ENCODE data around the gene RIPOR1. TPM values are rescaled to one million over a fixed set of nuclear protein-coding genes. Genes with fewer than 3 reads are reported as not detected.
A peak's percentile ranks its signal among the peaks of the same experiment; 100 is the strongest.

RIPOR1 gene, protein sequence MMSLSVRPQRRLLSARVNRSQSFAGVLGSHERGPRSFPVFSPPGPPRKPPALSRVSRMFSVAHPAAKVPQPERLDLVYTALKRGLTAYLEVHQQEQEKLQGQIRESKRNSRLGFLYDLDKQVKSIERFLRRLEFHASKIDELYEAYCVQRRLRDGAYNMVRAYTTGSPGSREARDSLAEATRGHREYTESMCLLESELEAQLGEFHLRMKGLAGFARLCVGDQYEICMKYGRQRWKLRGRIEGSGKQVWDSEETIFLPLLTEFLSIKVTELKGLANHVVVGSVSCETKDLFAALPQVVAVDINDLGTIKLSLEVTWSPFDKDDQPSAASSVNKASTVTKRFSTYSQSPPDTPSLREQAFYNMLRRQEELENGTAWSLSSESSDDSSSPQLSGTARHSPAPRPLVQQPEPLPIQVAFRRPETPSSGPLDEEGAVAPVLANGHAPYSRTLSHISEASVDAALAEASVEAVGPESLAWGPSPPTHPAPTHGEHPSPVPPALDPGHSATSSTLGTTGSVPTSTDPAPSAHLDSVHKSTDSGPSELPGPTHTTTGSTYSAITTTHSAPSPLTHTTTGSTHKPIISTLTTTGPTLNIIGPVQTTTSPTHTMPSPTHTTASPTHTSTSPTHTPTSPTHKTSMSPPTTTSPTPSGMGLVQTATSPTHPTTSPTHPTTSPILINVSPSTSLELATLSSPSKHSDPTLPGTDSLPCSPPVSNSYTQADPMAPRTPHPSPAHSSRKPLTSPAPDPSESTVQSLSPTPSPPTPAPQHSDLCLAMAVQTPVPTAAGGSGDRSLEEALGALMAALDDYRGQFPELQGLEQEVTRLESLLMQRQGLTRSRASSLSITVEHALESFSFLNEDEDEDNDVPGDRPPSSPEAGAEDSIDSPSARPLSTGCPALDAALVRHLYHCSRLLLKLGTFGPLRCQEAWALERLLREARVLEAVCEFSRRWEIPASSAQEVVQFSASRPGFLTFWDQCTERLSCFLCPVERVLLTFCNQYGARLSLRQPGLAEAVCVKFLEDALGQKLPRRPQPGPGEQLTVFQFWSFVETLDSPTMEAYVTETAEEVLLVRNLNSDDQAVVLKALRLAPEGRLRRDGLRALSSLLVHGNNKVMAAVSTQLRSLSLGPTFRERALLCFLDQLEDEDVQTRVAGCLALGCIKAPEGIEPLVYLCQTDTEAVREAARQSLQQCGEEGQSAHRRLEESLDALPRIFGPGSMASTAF
- 10 to 100 TPM; 34.1 to 58.1 (median 49.5) TPM for total RNA-seq
- polyA plus RNA-seq: 10 to 100 TPM; 16.5 to 27.4 (median 20.6) TPM
- long read RNA-seq, donor 1, partial matches to known transcripts: 10 of 11 reads
- long read RNA-seq, donor 1, other reads (novel, unspliced or antisense): 1 of 11 reads
- long read RNA-seq, donor 2, partial matches to known transcripts: 19 of 28 reads
- long read RNA-seq, donor 2, other reads (novel, unspliced or antisense): 8 of 28 reads

DNA sequence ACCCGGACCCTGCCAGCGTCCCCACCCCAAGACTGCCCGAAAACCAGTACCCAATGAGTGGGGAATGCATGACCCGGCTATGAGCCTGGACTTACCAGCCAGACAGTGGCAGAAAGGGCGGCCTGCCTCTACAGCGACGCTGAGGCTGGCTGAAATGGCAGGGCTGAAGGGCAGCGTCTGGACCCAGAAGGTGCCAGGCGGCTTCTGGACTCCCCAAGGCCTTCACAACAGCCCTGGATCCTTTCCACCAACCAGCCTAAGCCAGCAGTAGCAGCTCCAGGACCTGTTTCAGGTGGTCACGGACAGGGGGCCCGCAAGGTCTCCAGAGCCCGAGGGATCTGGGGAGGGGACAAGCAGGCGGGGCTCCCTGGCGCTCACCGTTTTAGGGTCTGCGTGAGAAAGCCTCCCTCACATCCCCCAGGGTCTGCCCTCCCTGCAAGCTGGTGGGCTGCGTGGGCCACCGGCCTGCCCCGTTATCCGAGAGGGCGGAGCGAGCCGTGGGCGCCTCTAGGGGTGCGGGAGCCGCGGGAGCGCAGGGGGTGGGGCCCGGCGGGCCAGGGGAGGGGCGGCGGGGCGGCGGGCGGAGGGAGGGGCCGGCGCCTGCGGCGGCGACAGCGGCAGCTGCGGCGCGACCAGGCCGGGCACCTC, at the start of gene RIPOR1:
RIPOR1 (plus strand) TSS at position 608 of the 648 bp plus-strand sequence. CDS start 9,618 bp downstream, outside the sequence.
- Histone ChIP-seq H3K9me3 (no peaks in the 10 kb centered on the region), H3K4me3 (peak within 1 kb of the TSS; percentile 70), H3K4me1 (peaks cover 17% of the 10 kb centered on the region), H3K27me3 (ENCODE audit: insufficient read depth in 3 of 3, low read length in 2 of 3) (no peaks in the 10 kb centered on the region), H3K27ac (peak within 1 kb of the TSS; percentile 80), H3K36me3 (ENCODE audit: insufficient read depth in 1 of 2, low read depth in 1 of 2) (no peaks in the 10 kb centered on the region)
- DNase-seq (peak; percentile 67 to 70), ATAC-seq (peak; percentile 62 to 75 (median 68))
- WGBS, 3 donors: 7 to 17% (median 9%) methylated on average over 26 to 45 of the region's 45 CpGs
- TF ChIP-seq, protein P1, sequence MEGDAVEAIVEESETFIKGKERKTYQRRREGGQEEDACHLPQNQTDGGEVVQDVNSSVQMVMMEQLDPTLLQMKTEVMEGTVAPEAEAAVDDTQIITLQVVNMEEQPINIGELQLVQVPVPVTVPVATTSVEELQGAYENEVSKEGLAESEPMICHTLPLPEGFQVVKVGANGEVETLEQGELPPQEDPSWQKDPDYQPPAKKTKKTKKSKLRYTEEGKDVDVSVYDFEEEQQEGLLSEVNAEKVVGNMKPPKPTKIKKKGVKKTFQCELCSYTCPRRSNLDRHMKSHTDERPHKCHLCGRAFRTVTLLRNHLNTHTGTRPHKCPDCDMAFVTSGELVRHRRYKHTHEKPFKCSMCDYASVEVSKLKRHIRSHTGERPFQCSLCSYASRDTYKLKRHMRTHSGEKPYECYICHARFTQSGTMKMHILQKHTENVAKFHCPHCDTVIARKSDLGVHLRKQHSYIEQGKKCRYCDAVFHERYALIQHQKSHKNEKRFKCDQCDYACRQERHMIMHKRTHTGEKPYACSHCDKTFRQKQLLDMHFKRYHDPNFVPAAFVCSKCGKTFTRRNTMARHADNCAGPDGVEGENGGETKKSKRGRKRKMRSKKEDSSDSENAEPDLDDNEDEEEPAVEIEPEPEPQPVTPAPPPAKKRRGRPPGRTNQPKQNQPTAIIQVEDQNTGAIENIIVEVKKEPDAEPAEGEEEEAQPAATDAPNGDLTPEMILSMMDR (IDR thresholded peaks at IDR 0.05): no peak
- intact Hi-C loops (cut with DNase I): loop anchor here in 1 of 2 donors (10.0 kb wide), 2 partner anchors 286 to 406 kb away; partner anchors contain the start of genes CTRL and PSMB10

DNA sequence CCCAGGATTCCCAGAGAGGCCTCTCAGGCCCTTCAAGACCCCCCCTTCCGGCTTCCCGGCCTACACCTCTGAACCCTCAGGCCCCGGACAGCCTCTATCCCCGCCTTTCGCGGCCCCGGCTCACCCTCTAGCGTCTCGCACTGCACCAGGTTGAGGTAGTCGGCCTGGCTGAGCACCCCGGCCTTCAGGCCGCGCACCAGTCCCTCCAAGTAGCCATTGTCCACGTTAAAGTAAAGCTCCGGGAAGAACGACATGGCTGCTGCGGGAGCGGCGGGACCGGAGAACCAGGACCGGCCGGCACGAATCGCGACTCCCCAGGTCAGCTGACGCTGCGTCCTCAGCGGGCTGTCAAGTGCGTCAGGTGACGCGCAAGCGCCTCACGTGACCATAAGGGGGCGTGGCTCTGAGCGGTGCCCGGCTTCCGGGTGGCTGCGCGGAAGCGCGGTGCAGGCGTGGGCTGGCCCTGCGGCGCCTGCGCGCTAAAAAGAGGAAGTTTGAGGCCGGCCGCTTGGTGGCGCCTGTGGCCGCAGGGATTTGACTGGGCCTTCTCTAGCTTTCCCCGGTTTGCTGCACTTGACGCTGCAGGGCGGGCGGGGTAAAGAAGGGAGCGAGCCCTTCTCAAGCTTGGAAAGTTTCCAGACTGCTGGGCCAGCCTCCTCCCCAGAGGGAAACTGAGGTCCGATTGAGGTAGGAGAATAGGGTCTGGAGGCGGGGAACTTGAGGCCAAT, 47.6 kb upstream of the RIPOR1 start, which contains the start of gene ATP6V0D1:
ATP6V0D1 (minus strand) TSS at position 325 of the 728 bp plus-strand sequence; CDS start at position 254, 71 bp downstream.
- DNase-seq (peak; percentile 98 to 100), ATAC-seq (peak; percentile 97 to 99 (median 98))
- Histone ChIP-seq H3K27ac (peak within 1 kb of the TSS; percentile 93), H3K4me1 (peaks cover 24% of the 10 kb centered on the region), H3K36me3 (ENCODE audit: insufficient read depth in 1 of 2, low read depth in 1 of 2) (peaks cover 0 to 11% of the 10 kb centered on the region in 2 donors), H3K9me3 (no peaks in the 10 kb centered on the region), H3K4me3 (peak within 1 kb of the TSS; percentile 93), H3K27me3 (ENCODE audit: insufficient read depth in 3 of 3, low read length in 2 of 3) (no peaks in the 10 kb centered on the region)
- intact Hi-C loops (cut with DNase I): loop anchor here in 1 of 2 donors (5.0 kb wide), 1 partner anchor 36 kb away; no protein-coding TSS in a partner anchor
- 0 to 1% (median 0%) methylated on average over 55 to 57 of the region's 57 CpGs for WGBS, 3 donors
- TF ChIP-seq, protein P1 (IDR thresholded peaks at IDR 0.05): peak; percentile 89

DNA sequence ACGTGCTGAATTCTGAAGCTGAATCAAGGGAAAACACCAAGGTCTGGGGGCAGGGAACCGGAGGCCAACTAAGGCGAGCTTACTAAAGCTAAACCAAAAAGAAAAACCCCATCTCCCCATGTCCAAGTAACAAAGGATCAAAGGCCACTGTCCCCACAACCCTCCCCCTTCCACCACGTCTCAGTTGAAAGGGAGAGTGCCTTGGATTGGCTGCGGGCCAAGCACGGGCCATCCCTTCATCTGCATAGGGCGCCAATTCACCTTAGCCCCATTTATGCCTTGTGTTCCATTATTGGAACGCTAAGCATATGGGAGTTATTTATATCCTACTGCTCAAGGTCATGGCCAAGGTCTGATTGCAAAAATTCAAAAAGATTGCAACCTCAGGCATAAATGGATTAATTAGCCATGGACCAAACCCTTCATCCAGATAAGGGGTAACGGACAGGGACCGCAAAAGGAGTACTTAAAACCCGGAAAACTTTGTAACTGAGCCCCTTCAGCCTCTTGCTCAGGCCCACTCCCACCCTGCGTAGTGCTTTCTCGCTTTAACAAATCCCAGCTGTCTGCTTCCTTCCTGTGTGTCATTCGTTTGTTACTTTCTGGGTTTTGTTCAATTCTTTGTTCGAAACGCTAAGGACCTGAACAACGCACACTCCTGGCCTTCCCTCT, 46.9 kb upstream of the RIPOR1 start:
- Histone ChIP-seq H3K27ac (peak overlapping the region; percentile 93), H3K27me3 (ENCODE audit: insufficient read depth in 3 of 3, low read length in 2 of 3) (no peaks in the 10 kb centered on the region), H3K9me3 (no peaks in the 10 kb centered on the region), H3K36me3 (ENCODE audit: insufficient read depth in 1 of 2, low read depth in 1 of 2) (peaks cover 0 to 11% of the 10 kb centered on the region in 2 donors), H3K4me3 (peak overlapping the region; percentile 93), H3K4me1 (peaks cover 17% of the 10 kb centered on the region)
- 14 to 21% (median 18%) methylated on average over 17 of the region's 17 CpGs for WGBS, 3 donors
- DNase-seq (peak; percentile 60 to 75), ATAC-seq (peak; percentile 9 to 33 (median 19))
- TF ChIP-seq, protein P1 (IDR thresholded peaks at IDR 0.05): no peak
- intact Hi-C loops (cut with DNase I): loop anchor here in 1 of 2 donors (5.0 kb wide), 1 partner anchor 36 kb away; no protein-coding TSS in a partner anchor
